HG02852 (cell line): ENCODE results near the gene ACSL3.
"Not testable (repeated sequence)": the region's sequence is repeated elsewhere in the genome, so short reads cannot be mapped to it uniquely, and the experiment has no call there.

Experiments
- ATAC-seq: cut with Tn5 transposase; IDR thresholded peaks from one replicate; pipeline ENCODE4 v1.9.1; 2021; ENCODE audit warnings: mild to moderate bottlenecking, moderate library complexity; ENCODE audit not compliant: unreplicated experiment

Gene ACSL3

GRCh38 chr2:222968550-222969155 lies 107.8 kb downstream of the ACSL3 start:
- no peak for ATAC-seq

- ATAC-seq = no peak
Measured at GRCh38 chr2:222969491-222969890, 108.7 kb downstream of the ACSL3 start.

- no peak for ATAC-seq
Measured at GRCh38 chr2:222972420-222972819, 111.6 kb downstream of the ACSL3 start.

GRCh38 chr2:222973237-222973636 lies 112.4 kb downstream of the ACSL3 start:
- no peak for ATAC-seq

GRCh38 chr2:222973733-222974132 lies 112.9 kb downstream of the ACSL3 start:
- no peak for ATAC-seq

GRCh38 chr2:222976521-222977061 lies 115.8 kb downstream of the ACSL3 start:
- ATAC-seq = no peak

GRCh38 chr2:222977121-222977520 lies 116.3 kb downstream of the ACSL3 start:
- no peak for ATAC-seq

- ATAC-seq = no peak
Measured at GRCh38 chr2:222978850-222979249, 118.0 kb downstream of the ACSL3 start.

- ATAC-seq = no peak
Measured at GRCh38 chr2:222979484-222979883, 118.6 kb downstream of the ACSL3 start.

- ATAC-seq = no peak
Measured at GRCh38 chr2:222982010-222982908, 121.4 kb downstream of the ACSL3 start.

GRCh38 chr2:222982909-222983265 lies 122.1 kb downstream of the ACSL3 start:
- no peak for ATAC-seq

- no peak for ATAC-seq
Measured at GRCh38 chr2:222984908-222985307, 124.1 kb downstream of the ACSL3 start.

- ATAC-seq = no peak
Measured at GRCh38 chr2:222989431-222989830, 128.6 kb downstream of the ACSL3 start.

- not testable (repeated sequence) for ATAC-seq
Measured at GRCh38 chr2:222990206-222990605, 129.4 kb downstream of the ACSL3 start.

- no peak for ATAC-seq
Measured at GRCh38 chr2:222992137-222992536, 131.3 kb downstream of the ACSL3 start.
